GM12872 (cell line): ENCODE data around the gene MPC1.

ENCODE experiments used
- TF ChIP-seq, protein P1 (sequence below): IDR thresholded peaks from 3 replicates; pipeline ENCODE4 v1.5.1; 2011; ENCODE audit warnings: low read depth, mild to moderate bottlenecking, low read length, moderate library complexity; ENCODE audit not compliant: insufficient read depth

Gene MPC1

GRCh38 chr6:166331503-166332415 is 51.0 kb downstream of the MPC1 start:
- TF ChIP-seq, protein P1, sequence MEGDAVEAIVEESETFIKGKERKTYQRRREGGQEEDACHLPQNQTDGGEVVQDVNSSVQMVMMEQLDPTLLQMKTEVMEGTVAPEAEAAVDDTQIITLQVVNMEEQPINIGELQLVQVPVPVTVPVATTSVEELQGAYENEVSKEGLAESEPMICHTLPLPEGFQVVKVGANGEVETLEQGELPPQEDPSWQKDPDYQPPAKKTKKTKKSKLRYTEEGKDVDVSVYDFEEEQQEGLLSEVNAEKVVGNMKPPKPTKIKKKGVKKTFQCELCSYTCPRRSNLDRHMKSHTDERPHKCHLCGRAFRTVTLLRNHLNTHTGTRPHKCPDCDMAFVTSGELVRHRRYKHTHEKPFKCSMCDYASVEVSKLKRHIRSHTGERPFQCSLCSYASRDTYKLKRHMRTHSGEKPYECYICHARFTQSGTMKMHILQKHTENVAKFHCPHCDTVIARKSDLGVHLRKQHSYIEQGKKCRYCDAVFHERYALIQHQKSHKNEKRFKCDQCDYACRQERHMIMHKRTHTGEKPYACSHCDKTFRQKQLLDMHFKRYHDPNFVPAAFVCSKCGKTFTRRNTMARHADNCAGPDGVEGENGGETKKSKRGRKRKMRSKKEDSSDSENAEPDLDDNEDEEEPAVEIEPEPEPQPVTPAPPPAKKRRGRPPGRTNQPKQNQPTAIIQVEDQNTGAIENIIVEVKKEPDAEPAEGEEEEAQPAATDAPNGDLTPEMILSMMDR: no peak

GRCh38 chr6:166330612-166331011 is 52.1 kb downstream of the MPC1 start:
- TF ChIP-seq, protein P1: no peak

GRCh38 chr6:166325383-166326042 is 57.2 kb downstream of the MPC1 start:
- TF ChIP-seq, protein P1: no peak

DNA sequence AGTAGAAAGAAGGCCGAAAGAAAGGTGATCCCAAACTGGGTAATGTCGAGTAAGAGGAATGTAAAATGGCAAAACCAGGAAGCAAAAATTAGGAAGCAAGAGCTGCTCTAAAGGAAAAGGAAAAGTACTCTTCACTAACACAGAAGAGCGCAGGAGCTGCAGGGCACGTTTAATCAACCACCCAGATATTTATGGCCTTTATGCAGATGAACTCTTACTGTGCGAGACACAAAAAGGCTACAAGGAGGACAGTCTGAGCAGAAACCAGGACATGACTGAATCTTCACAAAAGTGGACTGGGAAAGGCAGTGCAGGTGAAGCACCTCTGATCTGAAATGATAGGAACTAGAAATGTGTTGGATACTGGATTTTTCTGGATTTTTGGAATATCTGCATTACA is 59.3 kb downstream of the MPC1 start:
- TF ChIP-seq, protein P1: no peak

DNA sequence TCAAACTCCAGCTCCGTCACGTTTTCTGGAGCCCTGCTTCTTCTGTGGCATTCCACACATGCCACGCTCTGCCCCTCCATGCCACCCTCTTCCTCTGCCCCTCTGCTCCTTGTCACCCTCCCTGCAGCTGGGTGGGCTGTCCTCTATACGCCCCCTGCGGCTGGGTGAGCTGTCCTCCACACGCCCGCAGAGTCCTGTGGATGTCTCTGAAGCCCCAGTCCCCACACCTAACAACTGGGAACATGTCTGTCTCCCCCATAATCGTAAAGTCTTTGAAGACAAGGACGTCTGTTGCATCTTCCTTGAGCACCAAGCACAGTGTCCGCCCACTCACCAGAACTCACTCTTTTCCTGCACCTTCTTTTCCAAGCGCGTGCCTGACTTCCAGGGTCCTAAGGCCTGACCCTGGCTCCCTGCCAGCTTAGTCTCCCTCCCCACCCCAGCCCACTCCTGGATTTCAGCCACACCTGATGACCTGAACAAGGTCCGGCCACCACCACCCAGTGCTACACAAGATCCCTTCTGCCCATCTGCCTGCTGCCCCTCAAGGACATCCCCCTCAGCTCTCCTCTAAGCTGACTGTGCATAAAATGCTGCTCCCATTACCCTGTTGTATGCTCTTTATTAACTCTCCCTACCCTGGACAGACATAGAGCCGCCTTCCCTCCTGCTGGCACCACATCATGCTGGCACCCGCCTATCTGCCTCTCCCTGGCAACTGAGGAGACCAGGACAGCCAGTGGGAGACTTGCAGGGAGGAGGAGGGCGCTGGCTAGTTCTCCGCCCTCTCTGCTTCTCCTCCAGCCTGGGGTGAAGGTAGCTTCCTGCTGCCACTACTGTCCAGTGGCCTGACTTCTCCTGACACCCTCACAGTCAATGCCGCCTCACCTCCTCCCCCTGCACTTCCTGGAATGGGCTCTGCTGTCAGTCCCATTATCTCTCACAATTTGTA is 63.8 kb downstream of the MPC1 start:
- TF ChIP-seq, protein P1: no peak

- TF ChIP-seq, protein P1: no peak
These were observed 64.5 kb downstream of the MPC1 start for GRCh38 chr6:166318227-166318626.
